Measurements from ENCODE around the gene TXNRD2. TPM values are rescaled to one million over a fixed set of nuclear protein-coding genes. Genes with fewer than 3 reads are reported as not detected.

Gene TXNRD2
- total RNA-seq, 1 donor, result 19.5 TPM

DNA sequence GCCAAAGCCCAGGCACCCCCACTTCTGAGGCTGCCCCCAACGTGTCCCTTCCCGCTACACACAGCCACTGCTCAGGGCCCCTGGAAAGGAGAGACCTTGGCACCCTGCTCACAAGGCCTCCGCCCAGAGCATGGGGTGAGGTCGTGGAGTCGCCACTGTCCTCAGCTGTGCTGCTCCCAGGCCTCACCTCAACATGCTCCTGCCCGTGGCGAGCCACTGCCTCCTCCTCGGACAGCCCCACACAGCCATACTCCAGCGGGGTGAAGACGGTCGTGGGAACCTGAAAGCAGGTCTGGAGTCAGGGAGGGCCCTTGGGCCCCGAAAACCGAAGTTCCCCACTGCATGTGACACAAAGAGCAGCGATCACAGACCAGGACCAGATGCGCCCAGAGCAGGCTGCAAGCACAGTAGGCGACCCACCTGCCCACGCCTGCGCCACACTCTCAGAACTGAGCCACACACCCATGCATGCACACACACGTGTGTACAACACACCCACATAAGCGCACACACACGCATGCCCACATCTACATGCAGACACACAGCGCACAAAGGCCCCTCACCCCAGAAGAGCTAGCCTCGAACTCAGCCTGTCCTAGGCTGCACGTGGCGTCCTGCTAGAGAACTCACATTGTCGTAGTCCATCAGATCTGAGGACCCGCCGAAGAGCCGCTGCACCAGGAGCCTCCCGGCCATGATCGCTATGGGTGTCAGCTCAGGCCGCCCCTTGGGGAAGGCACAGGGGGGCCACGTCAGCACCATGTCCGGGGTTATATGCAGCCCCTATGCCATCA lies 61.4 kb downstream of the TXNRD2 start:
- Histone ChIP-seq H3K4me3 (ENCODE audit: insufficient read depth, low read length) (peak overlapping the region; percentile 29), H3K4me2 (ENCODE audit: insufficient read depth, low read length) (peak overlapping the region; percentile 68), H3K4me1 (ENCODE audit: insufficient read depth, low read length) (peaks cover 63% of the 10 kb centered on the region), H3K36me3 (ENCODE audit: insufficient read depth, low read length) (peaks cover 5% of the 10 kb centered on the region), H3K79me2 (ENCODE audit: insufficient read depth, low read length) (peaks cover 9% of the 10 kb centered on the region), H3K9me3 (ENCODE audit: low read depth, low read length) (no peaks in the 10 kb centered on the region), H2AFZ (ENCODE audit: low read length) (no peak overlapping the region), H4K20me1 (ENCODE audit: insufficient read depth, low read length) (no peaks in the 10 kb centered on the region), H3K27ac (ENCODE audit: low read depth, low read length) (peak overlapping the region; percentile 87), H3K27me3 (ENCODE audit: insufficient read depth, low read length) (no peaks in the 10 kb centered on the region)
- TF ChIP-seq, protein P1, sequence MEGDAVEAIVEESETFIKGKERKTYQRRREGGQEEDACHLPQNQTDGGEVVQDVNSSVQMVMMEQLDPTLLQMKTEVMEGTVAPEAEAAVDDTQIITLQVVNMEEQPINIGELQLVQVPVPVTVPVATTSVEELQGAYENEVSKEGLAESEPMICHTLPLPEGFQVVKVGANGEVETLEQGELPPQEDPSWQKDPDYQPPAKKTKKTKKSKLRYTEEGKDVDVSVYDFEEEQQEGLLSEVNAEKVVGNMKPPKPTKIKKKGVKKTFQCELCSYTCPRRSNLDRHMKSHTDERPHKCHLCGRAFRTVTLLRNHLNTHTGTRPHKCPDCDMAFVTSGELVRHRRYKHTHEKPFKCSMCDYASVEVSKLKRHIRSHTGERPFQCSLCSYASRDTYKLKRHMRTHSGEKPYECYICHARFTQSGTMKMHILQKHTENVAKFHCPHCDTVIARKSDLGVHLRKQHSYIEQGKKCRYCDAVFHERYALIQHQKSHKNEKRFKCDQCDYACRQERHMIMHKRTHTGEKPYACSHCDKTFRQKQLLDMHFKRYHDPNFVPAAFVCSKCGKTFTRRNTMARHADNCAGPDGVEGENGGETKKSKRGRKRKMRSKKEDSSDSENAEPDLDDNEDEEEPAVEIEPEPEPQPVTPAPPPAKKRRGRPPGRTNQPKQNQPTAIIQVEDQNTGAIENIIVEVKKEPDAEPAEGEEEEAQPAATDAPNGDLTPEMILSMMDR (IDR thresholded peaks at IDR 0.05; ENCODE audit: extremely low read depth, low read depth, low read length), result no peak
- DNase-seq (ENCODE audit: insufficient read length, low spot score, missing footprints), result peak; percentile 77

DNA sequence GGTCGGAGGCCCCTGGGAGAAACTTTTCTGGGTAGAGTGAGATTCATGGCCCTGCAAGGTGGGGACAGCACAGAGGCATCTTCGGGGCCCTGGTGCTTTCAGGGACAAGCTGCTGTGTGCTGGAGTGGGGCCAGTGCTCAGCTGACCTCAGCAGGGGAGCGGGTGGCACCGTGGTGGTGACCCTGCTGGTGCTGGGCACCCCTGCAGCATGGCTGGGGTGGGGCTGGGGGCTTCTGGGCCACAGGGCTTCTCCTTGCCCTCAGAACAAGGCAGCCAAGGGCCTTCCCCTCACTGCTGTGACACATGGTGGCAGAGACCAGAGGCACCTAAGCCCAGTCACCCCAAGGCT lies 62.0 kb downstream of the TXNRD2 start:
- TF ChIP-seq, protein P1 (IDR thresholded peaks at IDR 0.05; ENCODE audit: extremely low read depth, low read depth, low read length), result no peak
- peak; percentile 42 for DNase-seq (ENCODE audit: insufficient read length, low spot score, missing footprints)
- no peak overlapping the region for H3K4me3 ChIP-seq (ENCODE audit: insufficient read depth, low read length)
- peak overlapping the region; percentile 87 for H3K27ac ChIP-seq (ENCODE audit: low read depth, low read length)
- H4K20me1 ChIP-seq (ENCODE audit: insufficient read depth, low read length), result no peaks in the 10 kb centered on the region
- H3K79me2 ChIP-seq (ENCODE audit: insufficient read depth, low read length), result peaks cover 9% of the 10 kb centered on the region
- H3K4me2 ChIP-seq (ENCODE audit: insufficient read depth, low read length), result no peak overlapping the region
- H2AFZ ChIP-seq (ENCODE audit: low read length), result no peak overlapping the region
- no peaks in the 10 kb centered on the region for H3K27me3 ChIP-seq (ENCODE audit: insufficient read depth, low read length)
- peaks cover 63% of the 10 kb centered on the region for H3K4me1 ChIP-seq (ENCODE audit: insufficient read depth, low read length)
- H3K9me3 ChIP-seq (ENCODE audit: low read depth, low read length), result no peaks in the 10 kb centered on the region
- peaks cover 5% of the 10 kb centered on the region for H3K36me3 ChIP-seq (ENCODE audit: insufficient read depth, low read length)

DNA sequence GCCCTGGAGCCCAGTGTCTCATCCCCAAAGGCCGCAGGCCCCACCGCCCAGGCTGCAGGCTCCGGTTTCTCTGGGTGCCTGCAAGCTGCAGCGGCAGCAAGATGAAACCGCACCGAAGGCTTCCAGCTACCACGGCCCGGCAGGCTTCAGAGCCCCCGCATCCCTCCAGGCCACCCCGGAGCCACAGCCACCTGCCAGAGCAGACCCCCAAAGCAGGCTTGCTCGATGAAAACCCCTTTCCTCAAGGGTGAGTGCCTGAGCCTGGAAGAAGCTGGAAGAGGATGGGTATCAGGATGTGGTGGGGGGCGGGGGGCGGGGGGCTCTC lies 62.4 kb downstream of the TXNRD2 start:
- Histone ChIP-seq H3K79me2 (ENCODE audit: insufficient read depth, low read length) (peaks cover 9% of the 10 kb centered on the region), H4K20me1 (ENCODE audit: insufficient read depth, low read length) (no peaks in the 10 kb centered on the region), H2AFZ (ENCODE audit: low read length) (no peak overlapping the region), H3K4me3 (ENCODE audit: insufficient read depth, low read length) (no peak overlapping the region), H3K36me3 (ENCODE audit: insufficient read depth, low read length) (peaks cover 5% of the 10 kb centered on the region), H3K9me3 (ENCODE audit: low read depth, low read length) (no peaks in the 10 kb centered on the region), H3K27me3 (ENCODE audit: insufficient read depth, low read length) (no peaks in the 10 kb centered on the region), H3K4me1 (ENCODE audit: insufficient read depth, low read length) (peaks cover 63% of the 10 kb centered on the region), H3K27ac (ENCODE audit: low read depth, low read length) (no peak overlapping the region), H3K4me2 (ENCODE audit: insufficient read depth, low read length) (no peak overlapping the region)
- no peak for DNase-seq (ENCODE audit: insufficient read length, low spot score, missing footprints)
- TF ChIP-seq, protein P1 (IDR thresholded peaks at IDR 0.05; ENCODE audit: extremely low read depth, low read depth, low read length), result no peak

DNA sequence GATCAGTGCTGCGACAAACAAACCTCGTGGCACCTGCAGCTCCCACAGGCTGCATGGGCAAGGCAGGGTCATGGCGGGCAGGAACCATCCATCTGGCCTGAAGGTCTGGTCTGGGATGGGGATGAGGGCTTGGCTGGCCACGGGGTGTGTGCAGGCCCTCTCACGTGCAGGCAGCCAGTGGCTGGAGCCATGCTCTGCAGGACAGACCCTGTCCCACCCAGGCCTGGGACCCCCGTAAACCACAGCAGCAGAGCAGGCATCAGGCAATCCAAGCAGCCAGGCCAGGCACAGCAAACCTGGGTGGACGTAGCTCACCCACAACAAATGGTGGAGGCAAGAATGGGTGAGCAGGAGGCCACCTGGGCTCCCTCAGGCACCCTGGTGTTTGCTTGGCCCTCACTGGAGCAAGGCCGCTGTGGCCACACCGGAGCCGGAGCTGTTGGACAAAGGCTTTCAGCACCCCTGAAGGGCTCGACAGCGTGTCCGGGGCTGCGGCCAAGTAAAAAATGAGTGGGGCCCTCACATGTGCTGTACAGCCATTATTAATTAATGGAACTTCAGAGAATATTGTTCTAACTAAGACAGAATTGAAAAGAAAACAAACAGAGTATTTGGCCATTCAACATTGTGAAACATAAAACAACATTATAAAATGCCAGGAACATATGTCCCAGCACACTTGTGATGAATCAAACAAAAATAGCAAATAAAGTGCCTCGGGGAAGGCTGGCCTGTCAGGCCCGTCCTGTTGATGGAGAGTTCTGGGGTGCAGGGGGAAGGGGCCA lies 63.0 kb downstream of the TXNRD2 start:
- no peaks in the 10 kb centered on the region for H3K9me3 ChIP-seq (ENCODE audit: low read depth, low read length)
- H3K4me3 ChIP-seq (ENCODE audit: insufficient read depth, low read length), result no peak overlapping the region
- peak; percentile 90 for DNase-seq (ENCODE audit: insufficient read length, low spot score, missing footprints)
- H3K4me2 ChIP-seq (ENCODE audit: insufficient read depth, low read length), result peak overlapping the region; percentile 25
- TF ChIP-seq, protein P1 (IDR thresholded peaks at IDR 0.05; ENCODE audit: extremely low read depth, low read depth, low read length), result no peak
- no peak overlapping the region for H2AFZ ChIP-seq (ENCODE audit: low read length)
- peak overlapping the region; percentile 52 for H3K27ac ChIP-seq (ENCODE audit: low read depth, low read length)
- H3K36me3 ChIP-seq (ENCODE audit: insufficient read depth, low read length), result peaks cover 5% of the 10 kb centered on the region
- H3K79me2 ChIP-seq (ENCODE audit: insufficient read depth, low read length), result peaks cover 9% of the 10 kb centered on the region
- H4K20me1 ChIP-seq (ENCODE audit: insufficient read depth, low read length), result no peaks in the 10 kb centered on the region
- H3K4me1 ChIP-seq (ENCODE audit: insufficient read depth, low read length), result peaks cover 66% of the 10 kb centered on the region
- no peaks in the 10 kb centered on the region for H3K27me3 ChIP-seq (ENCODE audit: insufficient read depth, low read length)

All from osteoblast (primary cell).